ENCODE data around the gene GLI3.

DNA sequence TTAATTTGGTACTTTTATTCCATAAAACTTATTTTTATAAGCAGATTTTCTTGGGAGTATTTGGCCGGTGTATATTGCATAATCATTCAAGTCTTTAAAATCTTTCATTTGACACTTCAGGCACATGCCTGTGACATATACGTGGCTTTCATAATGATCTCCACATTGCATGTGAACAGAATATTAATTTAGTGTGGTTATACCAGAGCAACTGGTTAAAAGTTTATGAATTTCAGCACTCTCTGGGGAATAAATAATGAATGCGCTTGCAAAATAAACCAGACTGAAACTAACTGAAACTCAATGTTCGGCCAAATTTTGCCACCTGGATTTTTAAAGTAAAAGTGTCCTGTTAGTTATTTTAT is 242.3 kb downstream of the GLI3 start:
- no peak for TF ChIP-seq CTCF (IDR thresholded peaks at IDR 0.05; ENCODE audit: low read length)
- no peak for TF ChIP-seq EZH2 (optimal IDR thresholded peaks at IDR 0.05; ENCODE audit: low read depth, low read length)
